NCI-H510A (cell line): ENCODE results near the gene PTTG1.
"Not testable (repeated sequence)": the region's sequence is repeated elsewhere in the genome, so short reads cannot be mapped to it uniquely, and the experiment has no call there.

Experiments
- DNase-seq: peaks from one replicate; lab custom pipeline; 2025; lab: John Stamatoyannopoulos, UW

Gene PTTG1

DNA sequence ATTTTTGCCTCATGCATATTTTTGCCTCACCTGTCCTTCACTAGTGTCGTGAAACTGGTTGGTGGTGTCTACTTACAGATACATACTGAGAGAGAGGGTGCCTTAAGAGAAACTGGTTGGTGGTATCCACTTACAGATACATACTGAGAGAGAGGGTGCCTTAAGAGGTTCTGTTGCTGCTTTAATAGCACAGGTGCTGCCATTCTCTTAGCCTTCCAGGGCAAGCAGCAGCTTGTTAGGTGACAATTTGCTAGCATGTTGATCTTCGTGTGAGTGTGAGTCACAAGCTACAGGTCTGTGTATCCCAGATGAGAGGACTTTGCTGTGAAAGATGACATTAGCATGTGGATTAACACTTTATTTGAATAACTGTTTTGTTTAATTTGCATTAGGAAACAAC, 1.4 kb downstream of the PTTG1 start:
- DNase-seq = peak; percentile 31

- no peak for DNase-seq
Observed at GRCh38 chr5:160427607-160428006, 6.0 kb downstream of the PTTG1 start.

DNA sequence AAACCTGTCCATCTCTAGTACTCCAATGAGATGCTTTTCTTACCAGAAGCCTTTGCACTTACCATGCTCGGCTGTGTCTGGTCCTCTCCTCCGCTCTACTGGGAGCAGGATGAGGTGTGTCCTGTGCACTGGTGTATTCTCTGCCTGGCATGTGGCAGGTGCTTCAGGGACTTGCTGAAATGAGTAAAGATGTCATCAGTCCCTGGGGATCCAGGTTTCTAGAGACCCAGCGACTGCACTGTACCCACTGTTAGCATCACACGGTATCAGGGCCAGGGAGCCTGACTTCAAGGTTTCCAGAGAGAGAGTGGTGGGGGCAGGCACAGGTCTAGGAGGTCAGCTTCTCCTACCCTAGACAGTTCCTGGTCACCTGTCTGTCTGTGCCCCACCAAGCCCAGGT, 10.5 kb downstream of the PTTG1 start:
- no peak for DNase-seq

DNA sequence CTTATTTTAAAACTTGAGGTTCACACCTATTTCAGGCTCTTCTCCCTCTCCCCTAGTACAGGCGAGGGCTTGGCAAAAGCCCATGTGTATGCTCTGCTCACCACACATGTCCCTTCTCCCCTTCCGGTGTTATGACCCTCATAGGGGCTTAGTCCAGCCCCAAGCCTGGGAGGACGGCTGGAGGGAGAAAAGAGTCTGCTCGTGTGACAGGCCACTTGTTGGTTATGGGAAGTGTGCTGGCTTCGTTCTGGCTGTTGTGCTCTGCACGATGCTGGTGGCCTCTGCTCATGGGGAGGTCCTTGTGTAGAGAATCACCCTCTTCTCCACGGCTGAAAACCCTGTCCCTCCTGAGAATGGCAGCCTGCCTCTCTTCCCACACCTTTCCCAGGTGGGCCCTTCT, 11.1 kb downstream of the PTTG1 start:
- no peak for DNase-seq

DNA sequence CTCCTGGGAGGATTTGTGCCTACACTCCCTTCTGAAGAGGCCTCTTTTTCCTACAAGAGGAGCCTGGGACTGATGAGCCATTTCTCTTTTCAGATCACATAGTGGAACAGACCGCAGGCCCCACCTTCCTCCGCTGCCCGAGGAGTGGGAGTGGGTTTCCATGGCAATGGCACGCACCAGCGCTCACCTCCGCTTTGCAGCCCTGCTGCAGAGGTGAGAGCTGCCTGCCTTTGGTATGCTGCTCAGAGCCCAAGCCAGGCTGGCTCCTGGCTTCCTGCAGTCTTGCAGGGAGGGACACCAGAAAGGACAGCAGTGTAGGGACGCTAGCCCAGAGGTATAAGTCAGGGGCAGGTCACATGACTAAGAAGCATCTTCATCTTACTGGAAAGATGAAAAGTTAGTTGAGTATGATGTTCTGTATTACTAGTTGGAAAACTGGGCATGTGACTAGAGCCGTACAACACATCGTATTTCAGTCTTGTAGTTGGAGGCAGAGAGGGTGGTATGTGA, 12.4 kb downstream of the PTTG1 start:
- DNase-seq = no peak

GRCh38 chr5:160435532-160435931, 13.9 kb downstream of the PTTG1 start:
- no peak for DNase-seq

- no peak for DNase-seq
Observed at GRCh38 chr5:160436017-160436416, 14.4 kb downstream of the PTTG1 start.

GRCh38 chr5:160436661-160437060, 15.0 kb downstream of the PTTG1 start:
- DNase-seq = not testable (repeated sequence)

GRCh38 chr5:160437271-160437670, 15.6 kb downstream of the PTTG1 start:
- no peak for DNase-seq

DNA sequence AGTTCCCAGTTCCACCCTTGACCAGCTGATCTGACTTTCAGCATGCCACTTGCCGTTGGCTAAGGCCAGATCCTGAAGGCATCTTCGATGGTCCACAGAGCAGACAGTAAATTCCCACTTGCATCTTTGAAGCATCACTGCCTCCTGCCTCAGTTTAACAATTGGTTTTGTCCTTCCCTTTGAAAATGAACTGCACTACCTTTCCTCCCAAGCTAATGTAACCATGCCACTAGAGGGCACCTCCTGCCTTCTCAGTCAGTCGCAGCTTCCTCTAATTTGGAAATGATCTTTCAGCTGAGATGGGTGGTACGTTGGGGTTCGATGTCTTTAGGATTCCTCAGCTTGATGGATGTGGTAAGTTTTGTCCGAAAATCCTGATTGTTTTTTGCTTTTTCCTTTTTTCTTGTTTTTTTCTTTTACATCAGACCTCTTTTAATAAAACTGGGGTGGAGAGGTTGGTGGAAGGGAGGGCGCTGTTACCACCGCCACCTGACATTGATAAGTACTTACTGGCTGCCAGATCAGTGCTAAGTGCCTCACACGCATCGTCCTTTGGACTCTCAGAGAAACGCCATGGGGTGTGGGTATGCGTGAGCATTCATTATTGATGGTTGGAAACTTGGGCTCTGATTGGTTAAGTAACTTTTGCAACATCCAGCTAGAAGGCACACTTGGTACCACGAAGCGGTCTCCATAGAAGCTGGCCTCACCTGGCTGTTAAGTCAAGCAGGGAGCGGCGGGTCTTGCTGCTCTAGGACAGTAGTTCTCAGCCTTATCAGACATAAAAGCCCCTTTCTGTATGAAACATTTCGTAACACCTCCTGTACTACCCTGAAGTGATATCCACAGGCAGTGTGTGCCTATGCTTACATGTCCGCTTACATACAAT, 16.9 kb downstream of the PTTG1 start:
- DNase-seq = no peak

- DNase-seq = no peak
Observed at GRCh38 chr5:160439205-160439600, 17.5 kb downstream of the PTTG1 start.

- DNase-seq = no peak
Observed at GRCh38 chr5:160441311-160441781, 19.7 kb downstream of the PTTG1 start.

DNA sequence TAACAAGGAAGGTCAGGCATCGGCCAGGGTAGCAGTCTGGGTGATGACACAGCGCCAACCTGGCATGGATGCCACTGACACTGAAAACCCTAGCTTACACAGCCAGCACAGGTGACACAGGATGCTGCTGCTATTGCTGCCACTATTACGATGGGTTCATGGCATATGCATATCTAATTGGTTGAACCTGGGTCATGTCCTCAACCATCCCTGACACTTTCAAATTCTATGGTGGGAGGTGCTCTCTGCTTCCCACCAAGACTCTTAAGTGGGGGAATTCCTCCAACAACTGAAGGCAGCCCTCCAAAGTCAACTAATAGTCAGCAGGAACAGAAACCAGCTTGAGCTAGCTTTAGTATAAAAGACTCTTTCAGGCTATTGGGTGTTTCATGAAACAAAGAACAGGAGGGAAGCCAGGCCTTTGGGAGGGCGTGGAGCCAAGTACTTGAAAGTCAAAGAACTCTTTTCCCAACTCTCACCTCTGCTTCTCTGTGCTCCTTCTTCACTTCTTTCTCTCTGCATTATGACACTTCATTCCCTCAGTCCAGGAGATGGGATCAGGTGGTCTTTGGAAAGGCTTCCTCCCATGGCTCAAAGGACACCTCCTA, 21.3 kb downstream of the PTTG1 start:
- no peak for DNase-seq

GRCh38 chr5:160444407-160444806, 22.8 kb downstream of the PTTG1 start:
- no peak for DNase-seq

DNA sequence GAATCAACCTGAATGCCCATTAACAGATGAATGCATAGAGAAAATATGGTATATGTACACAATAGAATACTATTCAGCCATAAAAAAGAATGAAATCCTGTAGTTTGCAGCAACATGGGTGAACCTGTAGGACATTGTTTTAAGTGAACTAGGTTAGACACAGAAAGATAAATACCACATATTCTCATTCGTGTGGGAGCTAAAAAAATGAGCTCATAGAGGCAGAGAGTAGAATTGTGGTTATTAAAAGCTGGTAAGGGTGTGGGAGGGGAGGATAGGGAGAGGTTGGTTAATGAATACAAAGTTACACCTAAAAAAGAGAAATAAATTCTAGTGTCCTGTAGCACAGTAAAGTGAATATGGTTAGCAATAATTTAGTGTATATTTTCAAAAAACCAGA, 23.5 kb downstream of the PTTG1 start:
- no peak for DNase-seq

GRCh38 chr5:160445751-160446150, 24.1 kb downstream of the PTTG1 start:
- no peak for DNase-seq

GRCh38 chr5:160448886-160449285, 27.2 kb downstream of the PTTG1 start:
- DNase-seq = no peak

- no peak for DNase-seq
Observed at GRCh38 chr5:160449458-160449857, 27.8 kb downstream of the PTTG1 start.

GRCh38 chr5:160450164-160450932, 28.7 kb downstream of the PTTG1 start:
- no peak for DNase-seq

DNA sequence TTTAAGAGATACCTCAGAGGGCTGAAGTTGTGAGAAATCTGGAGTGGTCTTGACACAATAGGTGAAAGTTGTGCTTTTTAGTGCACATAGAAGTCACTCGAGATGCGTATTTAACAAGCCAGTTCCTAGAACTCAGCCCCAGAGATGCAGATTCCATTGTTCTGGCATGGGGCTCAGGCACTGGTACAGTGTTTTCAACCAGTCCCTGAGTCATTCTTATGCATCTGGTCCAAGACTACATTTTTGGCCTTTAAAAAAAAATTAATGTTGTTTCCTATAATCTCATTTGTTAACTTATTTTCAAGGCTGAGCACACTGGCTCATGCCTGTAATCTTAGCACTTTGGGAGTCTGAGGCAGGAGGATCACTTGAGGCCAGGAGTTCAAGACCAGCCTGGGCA, 29.6 kb downstream of the PTTG1 start:
- DNase-seq = no peak

DNA sequence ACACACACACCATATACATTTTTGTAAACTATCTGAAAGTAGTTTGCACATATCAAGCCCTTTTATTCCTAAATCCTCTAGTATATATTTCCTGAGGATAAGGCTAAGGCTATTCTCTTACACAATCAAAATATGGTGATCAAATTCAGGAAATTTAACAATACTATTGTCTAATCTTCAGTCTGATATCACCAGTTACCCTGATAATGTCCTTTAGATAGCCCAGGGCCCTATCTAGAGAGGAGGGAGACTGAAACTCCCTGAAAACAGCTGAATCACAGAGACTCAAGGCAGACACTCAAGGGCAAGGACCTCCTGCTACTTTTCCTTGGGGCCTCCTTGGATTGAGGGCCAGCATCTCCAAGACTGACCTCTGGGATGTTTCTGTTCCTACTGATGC, 30.4 kb downstream of the PTTG1 start:
- no peak for DNase-seq

DNA sequence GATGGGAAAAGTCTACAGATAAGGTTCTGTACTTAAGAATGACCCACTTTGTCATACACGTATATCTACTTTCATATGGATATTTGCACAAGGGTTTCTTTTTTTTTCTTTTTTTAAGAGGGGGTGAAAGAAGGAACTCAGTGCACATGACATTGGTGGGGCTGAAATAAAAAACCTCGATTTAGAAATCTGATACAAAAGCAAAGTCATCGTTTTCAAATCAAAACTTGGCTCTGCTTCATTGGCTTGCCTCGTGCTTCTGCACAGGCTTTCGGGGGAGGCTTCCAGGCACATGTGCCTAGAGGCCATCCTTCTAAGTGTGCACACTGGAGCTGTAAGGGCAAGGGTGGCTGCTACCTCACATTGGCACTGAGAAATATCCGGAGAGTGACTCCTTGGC, 31.1 kb downstream of the PTTG1 start:
- no peak for DNase-seq

DNA sequence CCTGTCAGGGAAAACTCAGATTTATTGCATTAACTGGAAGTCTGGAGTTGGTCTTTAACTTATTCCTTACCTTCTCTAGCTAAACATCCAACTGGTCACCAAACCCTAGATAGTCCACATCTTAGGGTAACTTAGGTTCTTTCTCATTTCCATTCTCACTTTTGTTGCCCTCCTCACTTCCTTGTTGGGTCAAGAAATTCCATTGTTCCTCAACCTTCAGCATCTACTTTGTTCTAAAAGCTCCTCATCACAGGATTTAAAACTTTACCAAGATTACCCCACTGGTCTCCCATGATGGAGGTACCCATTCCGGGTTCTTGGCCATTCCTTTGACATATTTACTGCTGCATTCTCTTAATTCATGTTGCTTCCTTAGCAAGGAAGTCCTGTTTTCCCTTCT, 32.1 kb downstream of the PTTG1 start:
- no peak for DNase-seq
